Keratinocyte (primary cell): ENCODE results near the gene FTL.

Experiments used
- EZH2 ChIP-seq: IDR thresholded peaks from one replicate; pipeline ENCODE4 v1.6.1; 2012; ENCODE audit warnings: inconsistent platforms, mild to moderate bottlenecking, low read length, moderate library complexity
- TF ChIP-seq, protein P1 (sequence below), 3 experiments: IDR thresholded peaks in 1 of 3; conservative IDR thresholded peaks in 1 of 3; optimal IDR thresholded peaks in 1 of 3; 2 replicates in 2 of 3; 3 replicates in 1 of 3; pipeline versions ENCODE3 to v1.5.1; 2011; ENCODE audit warnings: low read length in 3 of 3, mild to moderate bottlenecking in 3 of 3, moderate library complexity in 2 of 3, control low read depth in 1 of 3, inconsistent platforms in 1 of 3; ENCODE audit not compliant: insufficient read depth in 2 of 3; ENCODE audit errors: extremely low read depth in 1 of 3

DNA sequence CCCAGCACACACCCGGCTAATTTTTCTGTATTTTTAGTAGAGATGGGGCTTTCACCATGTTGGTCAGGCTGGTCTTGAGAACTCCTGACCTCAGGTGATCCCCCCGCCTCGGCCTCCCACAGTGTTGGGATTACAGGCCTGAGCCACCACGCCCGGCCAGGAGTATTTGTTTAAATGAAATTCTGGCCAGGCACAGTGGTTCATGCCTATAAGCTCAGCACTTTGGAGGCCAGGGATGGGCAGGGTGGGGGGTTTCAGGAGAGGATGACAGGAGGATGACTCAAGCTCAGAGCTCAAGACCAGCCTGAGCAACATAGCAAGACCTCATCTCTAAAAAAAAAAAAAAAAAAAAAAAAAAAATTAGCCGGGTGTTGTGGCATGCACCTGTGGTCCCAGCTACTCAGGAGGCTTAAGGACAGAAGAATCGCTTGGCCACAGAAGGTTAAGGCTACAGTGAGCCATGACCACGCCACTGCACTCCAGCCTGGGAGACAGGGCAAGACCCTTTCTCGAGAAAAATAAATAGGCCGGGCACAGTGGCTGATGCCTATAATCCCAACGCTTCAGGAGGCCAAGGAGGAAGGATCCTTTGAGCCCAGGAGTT, 39.8 kb upstream of the FTL start:
- TF ChIP-seq, protein P1, sequence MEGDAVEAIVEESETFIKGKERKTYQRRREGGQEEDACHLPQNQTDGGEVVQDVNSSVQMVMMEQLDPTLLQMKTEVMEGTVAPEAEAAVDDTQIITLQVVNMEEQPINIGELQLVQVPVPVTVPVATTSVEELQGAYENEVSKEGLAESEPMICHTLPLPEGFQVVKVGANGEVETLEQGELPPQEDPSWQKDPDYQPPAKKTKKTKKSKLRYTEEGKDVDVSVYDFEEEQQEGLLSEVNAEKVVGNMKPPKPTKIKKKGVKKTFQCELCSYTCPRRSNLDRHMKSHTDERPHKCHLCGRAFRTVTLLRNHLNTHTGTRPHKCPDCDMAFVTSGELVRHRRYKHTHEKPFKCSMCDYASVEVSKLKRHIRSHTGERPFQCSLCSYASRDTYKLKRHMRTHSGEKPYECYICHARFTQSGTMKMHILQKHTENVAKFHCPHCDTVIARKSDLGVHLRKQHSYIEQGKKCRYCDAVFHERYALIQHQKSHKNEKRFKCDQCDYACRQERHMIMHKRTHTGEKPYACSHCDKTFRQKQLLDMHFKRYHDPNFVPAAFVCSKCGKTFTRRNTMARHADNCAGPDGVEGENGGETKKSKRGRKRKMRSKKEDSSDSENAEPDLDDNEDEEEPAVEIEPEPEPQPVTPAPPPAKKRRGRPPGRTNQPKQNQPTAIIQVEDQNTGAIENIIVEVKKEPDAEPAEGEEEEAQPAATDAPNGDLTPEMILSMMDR (optimal IDR thresholded peaks at IDR 0.05 in 1 of 3, IDR thresholded peaks at IDR 0.05 in 1 of 3, conservative IDR thresholded peaks at IDR 0.05 in 1 of 3; ENCODE audit: extremely low read depth in 1 of 3, insufficient read depth in 2 of 3, low read length in 3 of 3) = no peak
- TF ChIP-seq EZH2 = no peak
